ENCODE measurements around the gene PSMB7. TPM values are rescaled to one million over a fixed set of nuclear protein-coding genes. Genes with fewer than 3 reads are reported as not detected.

PSMB7 gene
- total and polyA plus RNA-seq, 2 of the 8 experiments (the other 6 are each of a cell fraction or from before 2014, with no cell fraction given), result 222 to 357 TPM

- TF ChIP-seq, protein P1, sequence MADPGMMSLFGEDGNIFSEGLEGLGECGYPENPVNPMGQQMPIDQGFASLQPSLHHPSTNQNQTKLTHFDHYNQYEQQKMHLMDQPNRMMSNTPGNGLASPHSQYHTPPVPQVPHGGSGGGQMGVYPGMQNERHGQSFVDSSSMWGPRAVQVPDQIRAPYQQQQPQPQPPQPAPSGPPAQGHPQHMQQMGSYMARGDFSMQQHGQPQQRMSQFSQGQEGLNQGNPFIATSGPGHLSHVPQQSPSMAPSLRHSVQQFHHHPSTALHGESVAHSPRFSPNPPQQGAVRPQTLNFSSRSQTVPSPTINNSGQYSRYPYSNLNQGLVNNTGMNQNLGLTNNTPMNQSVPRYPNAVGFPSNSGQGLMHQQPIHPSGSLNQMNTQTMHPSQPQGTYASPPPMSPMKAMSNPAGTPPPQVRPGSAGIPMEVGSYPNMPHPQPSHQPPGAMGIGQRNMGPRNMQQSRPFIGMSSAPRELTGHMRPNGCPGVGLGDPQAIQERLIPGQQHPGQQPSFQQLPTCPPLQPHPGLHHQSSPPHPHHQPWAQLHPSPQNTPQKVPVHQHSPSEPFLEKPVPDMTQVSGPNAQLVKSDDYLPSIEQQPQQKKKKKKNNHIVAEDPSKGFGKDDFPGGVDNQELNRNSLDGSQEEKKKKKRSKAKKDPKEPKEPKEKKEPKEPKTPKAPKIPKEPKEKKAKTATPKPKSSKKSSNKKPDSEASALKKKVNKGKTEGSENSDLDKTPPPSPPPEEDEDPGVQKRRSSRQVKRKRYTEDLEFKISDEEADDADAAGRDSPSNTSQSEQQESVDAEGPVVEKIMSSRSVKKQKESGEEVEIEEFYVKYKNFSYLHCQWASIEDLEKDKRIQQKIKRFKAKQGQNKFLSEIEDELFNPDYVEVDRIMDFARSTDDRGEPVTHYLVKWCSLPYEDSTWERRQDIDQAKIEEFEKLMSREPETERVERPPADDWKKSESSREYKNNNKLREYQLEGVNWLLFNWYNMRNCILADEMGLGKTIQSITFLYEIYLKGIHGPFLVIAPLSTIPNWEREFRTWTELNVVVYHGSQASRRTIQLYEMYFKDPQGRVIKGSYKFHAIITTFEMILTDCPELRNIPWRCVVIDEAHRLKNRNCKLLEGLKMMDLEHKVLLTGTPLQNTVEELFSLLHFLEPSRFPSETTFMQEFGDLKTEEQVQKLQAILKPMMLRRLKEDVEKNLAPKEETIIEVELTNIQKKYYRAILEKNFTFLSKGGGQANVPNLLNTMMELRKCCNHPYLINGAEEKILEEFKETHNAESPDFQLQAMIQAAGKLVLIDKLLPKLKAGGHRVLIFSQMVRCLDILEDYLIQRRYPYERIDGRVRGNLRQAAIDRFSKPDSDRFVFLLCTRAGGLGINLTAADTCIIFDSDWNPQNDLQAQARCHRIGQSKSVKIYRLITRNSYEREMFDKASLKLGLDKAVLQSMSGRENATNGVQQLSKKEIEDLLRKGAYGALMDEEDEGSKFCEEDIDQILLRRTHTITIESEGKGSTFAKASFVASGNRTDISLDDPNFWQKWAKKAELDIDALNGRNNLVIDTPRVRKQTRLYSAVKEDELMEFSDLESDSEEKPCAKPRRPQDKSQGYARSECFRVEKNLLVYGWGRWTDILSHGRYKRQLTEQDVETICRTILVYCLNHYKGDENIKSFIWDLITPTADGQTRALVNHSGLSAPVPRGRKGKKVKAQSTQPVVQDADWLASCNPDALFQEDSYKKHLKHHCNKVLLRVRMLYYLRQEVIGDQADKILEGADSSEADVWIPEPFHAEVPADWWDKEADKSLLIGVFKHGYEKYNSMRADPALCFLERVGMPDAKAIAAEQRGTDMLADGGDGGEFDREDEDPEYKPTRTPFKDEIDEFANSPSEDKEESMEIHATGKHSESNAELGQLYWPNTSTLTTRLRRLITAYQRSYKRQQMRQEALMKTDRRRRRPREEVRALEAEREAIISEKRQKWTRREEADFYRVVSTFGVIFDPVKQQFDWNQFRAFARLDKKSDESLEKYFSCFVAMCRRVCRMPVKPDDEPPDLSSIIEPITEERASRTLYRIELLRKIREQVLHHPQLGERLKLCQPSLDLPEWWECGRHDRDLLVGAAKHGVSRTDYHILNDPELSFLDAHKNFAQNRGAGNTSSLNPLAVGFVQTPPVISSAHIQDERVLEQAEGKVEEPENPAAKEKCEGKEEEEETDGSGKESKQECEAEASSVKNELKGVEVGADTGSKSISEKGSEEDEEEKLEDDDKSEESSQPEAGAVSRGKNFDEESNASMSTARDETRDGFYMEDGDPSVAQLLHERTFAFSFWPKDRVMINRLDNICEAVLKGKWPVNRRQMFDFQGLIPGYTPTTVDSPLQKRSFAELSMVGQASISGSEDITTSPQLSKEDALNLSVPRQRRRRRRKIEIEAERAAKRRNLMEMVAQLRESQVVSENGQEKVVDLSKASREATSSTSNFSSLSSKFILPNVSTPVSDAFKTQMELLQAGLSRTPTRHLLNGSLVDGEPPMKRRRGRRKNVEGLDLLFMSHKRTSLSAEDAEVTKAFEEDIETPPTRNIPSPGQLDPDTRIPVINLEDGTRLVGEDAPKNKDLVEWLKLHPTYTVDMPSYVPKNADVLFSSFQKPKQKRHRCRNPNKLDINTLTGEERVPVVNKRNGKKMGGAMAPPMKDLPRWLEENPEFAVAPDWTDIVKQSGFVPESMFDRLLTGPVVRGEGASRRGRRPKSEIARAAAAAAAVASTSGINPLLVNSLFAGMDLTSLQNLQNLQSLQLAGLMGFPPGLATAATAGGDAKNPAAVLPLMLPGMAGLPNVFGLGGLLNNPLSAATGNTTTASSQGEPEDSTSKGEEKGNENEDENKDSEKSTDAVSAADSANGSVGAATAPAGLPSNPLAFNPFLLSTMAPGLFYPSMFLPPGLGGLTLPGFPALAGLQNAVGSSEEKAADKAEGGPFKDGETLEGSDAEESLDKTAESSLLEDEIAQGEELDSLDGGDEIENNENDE (IDR thresholded peaks at IDR 0.05; ENCODE audit: insufficient replicate concordance, low read length), result no peak
- TF ChIP-seq FOSL1 (IDR thresholded peaks at IDR 0.05; ENCODE audit: insufficient read depth, low read depth, low read length) (no peak), RFX5 (IDR thresholded peaks at IDR 0.05; ENCODE audit: borderline replicate concordance, low read depth, low read length) (no peak), CHD2 (IDR thresholded peaks at IDR 0.05; ENCODE audit: low read length) (no peak), TAF1 (IDR thresholded peaks at IDR 0.05; ENCODE audit: low read depth, low read length) (no peak), ASH2L (IDR thresholded peaks at IDR 0.05; ENCODE audit: low read length) (no peak), HDAC6 (IDR thresholded peaks at IDR 0.05; ENCODE audit: low read depth, low read length) (no peak), KDM4A (IDR thresholded peaks at IDR 0.05; ENCODE audit: low read depth, low read length, severe bottlenecking) (no peak), SP2 (IDR thresholded peaks at IDR 0.05; ENCODE audit: low read length) (no peak), SRF (IDR thresholded peaks at IDR 0.05; ENCODE audit: low read depth, low read length) (no peak), GABPA (IDR thresholded peaks at IDR 0.05; ENCODE audit: borderline replicate concordance, insufficient read depth, low read length) (no peak)
These were observed 82.7 kb downstream of the PSMB7 start (continued) for GRCh38 chr9:124332361-124333202.

All from H1 (cell line).